ENCODE results near the gene RAB25.

Gene RAB25

GRCh38 chr1:156045076-156045475, 15.9 kb upstream of the RAB25 start:
- no peak overlapping the region for H3K4me2 ChIP-seq
- no peak overlapping the region; the same call in 1 of the 2 replicates for H3K27ac ChIP-seq
- TF ChIP-seq CTCF (conservative IDR thresholded peaks at IDR 0.05; ENCODE audit: low read depth, low read length): no peak
- H4K20me1 ChIP-seq (ENCODE audit: insufficient read depth): no peaks in the 10 kb centered on the region
- no peaks in the 10 kb centered on the region for H3K27me3 ChIP-seq (ENCODE audit: insufficient read depth, low read depth)
- H3K36me3 ChIP-seq (ENCODE audit: insufficient read depth): peaks cover 3% of the 10 kb centered on the region; the same call in 1 of the 2 replicates
- H3K9ac ChIP-seq: no peak overlapping the region
- H3K79me2 ChIP-seq (ENCODE audit: insufficient read depth, low read depth): no peaks in the 10 kb centered on the region
- no peak overlapping the region for H3K4me3 ChIP-seq (IDR thresholded peaks at IDR 0.05; ENCODE audit: insufficient read depth, low read depth, low read length)
- H3K4me1 ChIP-seq (ENCODE audit: low read depth, poor library complexity, severe bottlenecking): peaks cover 15% of the 10 kb centered on the region
- H2AFZ ChIP-seq (ENCODE audit: low read depth): no peak overlapping the region

DNA sequence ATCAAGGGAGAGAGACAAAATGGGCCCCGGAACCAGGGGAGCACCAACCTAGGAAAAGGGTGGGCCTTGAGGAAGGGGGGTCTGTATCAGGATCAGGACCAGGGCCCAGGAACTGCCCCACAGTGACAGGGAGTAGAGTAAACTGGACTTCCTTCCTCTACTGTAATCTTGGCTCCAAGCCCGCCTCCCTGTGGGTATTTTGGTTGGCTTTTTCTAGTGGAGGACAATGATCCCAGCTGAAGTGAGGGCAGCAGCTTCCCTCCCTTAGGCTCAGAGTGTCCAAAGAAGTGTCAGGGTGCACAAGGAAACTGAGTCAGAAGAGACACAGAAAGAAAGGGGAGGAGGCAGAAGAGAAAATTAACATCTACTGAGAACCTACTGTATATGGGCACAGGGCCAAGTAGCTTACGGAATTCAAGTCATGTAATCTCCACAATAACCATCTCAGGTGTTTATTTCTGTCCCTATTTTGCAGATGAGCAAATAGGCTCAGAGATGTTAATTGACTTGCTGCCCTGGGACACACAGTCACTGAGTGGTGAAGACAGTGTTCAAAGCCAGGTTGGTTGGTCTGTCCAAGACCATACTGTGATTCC, 12.2 kb upstream of the RAB25 start:
- H3K4me2 ChIP-seq: no peak overlapping the region
- no peak for TF ChIP-seq CTCF (conservative IDR thresholded peaks at IDR 0.05; ENCODE audit: low read depth, low read length)
- H3K36me3 ChIP-seq (ENCODE audit: insufficient read depth): peaks cover 7% of the 10 kb centered on the region; the same call in 1 of the 2 replicates

GRCh38 chr1:156050376-156050775, 10.6 kb upstream of the RAB25 start:
- Histone ChIP-seq H4K20me1 (ENCODE audit: insufficient read depth) (no peaks in the 10 kb centered on the region; the same call in 1 of the 2 replicates), H3K27me3 (ENCODE audit: insufficient read depth, low read depth) (no peaks in the 10 kb centered on the region), H2AFZ (ENCODE audit: low read depth) (no peak overlapping the region), H3K4me3 (IDR thresholded peaks at IDR 0.05; ENCODE audit: insufficient read depth, low read depth, low read length) (no peak overlapping the region), H3K27ac (no peak overlapping the region), H3K9ac (no peak overlapping the region), H3K4me1 (ENCODE audit: low read depth, poor library complexity, severe bottlenecking) (peaks cover 20% of the 10 kb centered on the region), H3K4me2 (no peak overlapping the region), H3K36me3 (ENCODE audit: insufficient read depth) (peaks cover 7% of the 10 kb centered on the region; the same call in 1 of the 2 replicates), H3K79me2 (ENCODE audit: insufficient read depth, low read depth) (peaks cover 23% of the 10 kb centered on the region)
- no peak for TF ChIP-seq CTCF (conservative IDR thresholded peaks at IDR 0.05; ENCODE audit: low read depth, low read length)

More for the DNA sequence above, 12.2 kb upstream of the RAB25 start:
- Histone ChIP-seq H3K27me3 (ENCODE audit: insufficient read depth, low read depth) (no peaks in the 10 kb centered on the region), H3K27ac (no peak overlapping the region), H3K4me3 (IDR thresholded peaks at IDR 0.05; ENCODE audit: insufficient read depth, low read depth, low read length) (no peak overlapping the region), H3K79me2 (ENCODE audit: insufficient read depth, low read depth) (peaks cover 20% of the 10 kb centered on the region), H3K4me1 (ENCODE audit: low read depth, poor library complexity, severe bottlenecking) (peaks cover 20% of the 10 kb centered on the region), H2AFZ (ENCODE audit: low read depth) (no peak overlapping the region), H3K9ac (no peak overlapping the region), H4K20me1 (ENCODE audit: insufficient read depth) (no peaks in the 10 kb centered on the region; the same call in 1 of the 2 replicates)

DNA sequence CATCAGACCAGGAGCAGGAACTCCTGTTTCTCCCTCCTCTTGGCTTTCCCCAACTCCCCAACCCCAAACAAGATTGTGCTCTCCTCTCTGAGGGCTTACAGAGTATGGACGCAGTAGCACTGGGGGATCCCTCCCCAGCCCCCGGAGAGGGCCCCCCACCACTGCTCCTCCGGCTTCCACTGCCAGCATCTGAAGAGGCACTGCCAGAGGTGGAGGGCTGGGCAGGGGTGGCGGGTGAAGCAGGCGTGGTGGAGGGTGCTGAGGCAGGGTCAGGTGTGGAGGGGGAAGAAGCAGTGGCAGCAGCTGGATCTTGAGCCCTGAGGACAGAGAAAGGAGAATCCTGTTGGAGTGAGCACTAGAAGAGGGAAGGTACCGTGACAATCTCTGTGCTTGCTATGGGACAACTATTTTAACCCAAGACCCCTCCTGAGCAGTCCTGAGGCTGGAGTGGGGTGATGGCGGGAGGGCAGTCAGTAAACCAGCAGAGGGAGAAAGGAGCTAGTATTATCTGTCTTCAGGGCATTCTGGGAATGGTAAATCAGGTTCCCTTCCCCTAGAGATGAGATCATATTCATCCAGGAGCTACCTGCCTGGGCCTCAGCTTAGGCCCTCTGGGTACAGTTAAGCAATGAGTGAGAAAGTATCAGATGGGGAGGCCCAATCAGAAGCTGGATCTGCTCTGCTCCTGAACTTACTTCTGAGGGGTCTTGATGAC, 9.8 kb upstream of the RAB25 start:
- Histone ChIP-seq H3K27ac (no peak overlapping the region), H3K79me2 (ENCODE audit: insufficient read depth, low read depth) (peaks cover 26% of the 10 kb centered on the region), H3K36me3 (ENCODE audit: insufficient read depth) (peaks cover 7% of the 10 kb centered on the region; the same call in 1 of the 2 replicates), H3K4me3 (IDR thresholded peaks at IDR 0.05; ENCODE audit: insufficient read depth, low read depth, low read length) (no peak overlapping the region), H2AFZ (ENCODE audit: low read depth) (no peak overlapping the region), H3K9ac (no peak overlapping the region), H3K4me1 (ENCODE audit: low read depth, poor library complexity, severe bottlenecking) (peaks cover 22% of the 10 kb centered on the region), H4K20me1 (ENCODE audit: insufficient read depth) (no peaks in the 10 kb centered on the region; the same call in 1 of the 2 replicates), H3K27me3 (ENCODE audit: insufficient read depth, low read depth) (no peaks in the 10 kb centered on the region), H3K4me2 (no peak overlapping the region)
- no peak for TF ChIP-seq CTCF (conservative IDR thresholded peaks at IDR 0.05; ENCODE audit: low read depth, low read length)
